CD4-positive, alpha-beta T cell treated with Interleukin-12 subunit alpha and Interleukin-12 subunit beta, for 1 hour (primary cell): ENCODE data around the gene MRPL52.
"Not testable (repeated sequence)": the region's sequence is repeated elsewhere in the genome, so short reads cannot be mapped to it uniquely, and the experiment has no call there.

Source experiments
- DNase-seq: peaks from one replicate; pipeline ENCODE4 v3.0.0-alpha.2; 2020

MRPL52 gene

DNA sequence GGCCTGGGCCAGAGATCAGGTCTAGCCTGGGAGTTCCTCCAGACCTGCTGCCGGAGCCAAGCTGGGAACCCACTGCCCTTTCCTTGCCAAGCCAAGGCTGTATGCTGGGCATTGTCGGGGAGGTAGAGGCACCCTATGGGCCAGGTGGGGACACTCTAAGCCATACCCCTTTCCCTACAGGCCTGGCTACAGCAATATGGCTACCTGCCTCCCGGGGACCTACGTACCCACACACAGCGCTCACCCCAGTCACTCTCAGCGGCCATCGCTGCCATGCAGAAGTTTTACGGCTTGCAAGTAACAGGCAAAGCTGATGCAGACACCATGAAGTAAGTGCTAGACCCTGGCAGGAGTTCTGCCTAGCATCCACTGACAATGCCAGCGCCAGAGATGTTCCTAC lies 11.6 kb downstream of the MRPL52 start:
- DNase-seq = no peak

DNA sequence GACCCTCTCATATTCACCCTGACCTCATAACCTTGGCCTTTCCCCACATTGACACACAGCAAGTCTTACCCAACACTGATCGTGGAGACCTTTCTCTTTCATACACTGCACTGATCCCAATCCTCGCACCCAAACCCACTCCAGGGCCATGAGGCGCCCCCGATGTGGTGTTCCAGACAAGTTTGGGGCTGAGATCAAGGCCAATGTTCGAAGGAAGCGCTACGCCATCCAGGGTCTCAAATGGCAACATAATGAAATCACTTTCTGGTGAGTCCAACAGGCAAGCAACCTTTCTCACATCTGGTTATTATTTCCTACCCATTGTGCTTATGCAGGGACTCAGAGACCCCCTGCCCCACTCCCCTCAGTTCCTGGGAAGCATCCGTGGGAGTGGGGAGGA lies 12.1 kb downstream of the MRPL52 start:
- DNase-seq = no peak

GRCh38 chr14:22842211-22843122 lies 12.8 kb downstream of the MRPL52 start:
- DNase-seq = no peak

DNA sequence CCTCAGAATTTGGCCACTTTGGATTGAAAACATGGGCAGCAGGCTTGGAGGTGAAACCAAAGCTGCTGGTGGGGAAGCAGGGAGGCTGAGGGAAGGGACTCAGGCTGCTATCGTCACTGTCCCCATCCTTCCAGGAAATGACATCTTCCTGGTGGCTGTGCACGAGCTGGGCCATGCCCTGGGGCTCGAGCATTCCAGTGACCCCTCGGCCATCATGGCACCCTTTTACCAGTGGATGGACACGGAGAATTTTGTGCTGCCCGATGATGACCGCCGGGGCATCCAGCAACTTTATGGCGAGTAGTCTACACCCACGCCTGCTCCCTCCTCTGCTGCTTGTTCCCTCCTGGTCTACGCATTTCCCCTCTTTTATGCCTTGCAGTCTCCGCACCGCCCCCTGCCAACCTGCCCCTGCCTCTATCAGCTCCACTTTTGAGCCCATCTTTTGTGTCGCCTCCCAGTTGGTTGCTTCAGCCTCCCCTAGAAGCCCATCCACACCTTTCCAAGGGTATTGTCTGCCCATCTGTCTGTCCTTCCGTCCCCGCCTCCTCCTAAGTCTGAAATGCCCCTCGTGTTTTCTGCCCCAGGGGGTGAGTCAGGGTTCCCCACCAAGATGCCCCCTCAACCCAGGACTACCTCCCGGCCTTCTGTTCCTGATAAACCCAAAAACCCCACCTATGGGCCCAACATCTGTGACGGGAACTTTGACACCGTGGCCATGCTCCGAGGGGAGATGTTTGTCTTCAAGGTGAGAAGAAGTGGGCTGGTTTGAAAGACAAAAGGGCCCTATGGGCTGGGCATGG lies 13.6 kb downstream of the MRPL52 start:
- DNase-seq = no peak

DNA sequence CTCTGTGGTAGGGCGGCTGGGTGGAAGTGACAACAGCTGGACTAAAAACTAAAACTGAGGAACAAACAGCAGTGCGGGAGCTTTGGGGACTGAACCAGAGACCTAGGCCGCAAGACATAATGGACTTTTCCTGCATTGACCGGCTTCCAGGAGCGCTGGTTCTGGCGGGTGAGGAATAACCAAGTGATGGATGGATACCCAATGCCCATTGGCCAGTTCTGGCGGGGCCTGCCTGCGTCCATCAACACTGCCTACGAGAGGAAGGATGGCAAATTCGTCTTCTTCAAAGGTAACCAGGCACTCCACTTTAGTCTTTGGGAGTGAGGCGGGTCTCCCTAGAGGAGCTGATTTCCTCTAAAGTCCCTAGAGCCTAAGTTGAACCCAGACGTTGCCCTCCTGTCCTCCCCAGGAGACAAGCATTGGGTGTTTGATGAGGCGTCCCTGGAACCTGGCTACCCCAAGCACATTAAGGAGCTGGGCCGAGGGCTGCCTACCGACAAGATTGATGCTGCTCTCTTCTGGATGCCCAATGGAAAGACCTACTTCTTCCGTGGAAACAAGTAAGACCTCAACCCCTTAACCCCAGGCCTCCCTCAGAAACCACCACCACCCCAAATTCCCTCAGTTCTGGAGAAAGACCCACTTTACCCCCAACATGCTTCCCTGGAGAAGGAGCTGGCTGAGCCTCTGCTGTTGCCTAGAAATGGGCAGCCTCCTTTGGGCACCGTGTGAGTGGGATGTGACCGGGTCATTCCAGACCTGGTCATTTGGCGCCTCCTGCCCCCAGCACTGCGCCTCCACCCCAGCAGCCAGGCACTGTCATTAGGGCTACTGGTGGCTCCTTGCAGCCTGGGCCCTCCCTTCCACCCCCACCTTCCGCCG lies 14.8 kb downstream of the MRPL52 start:
- no peak for DNase-seq

- no peak for DNase-seq
Observed at GRCh38 chr14:22845103-22845394, 15.4 kb downstream of the MRPL52 start.

GRCh38 chr14:22845821-22846625 lies 16.3 kb downstream of the MRPL52 start:
- no peak for DNase-seq

DNA sequence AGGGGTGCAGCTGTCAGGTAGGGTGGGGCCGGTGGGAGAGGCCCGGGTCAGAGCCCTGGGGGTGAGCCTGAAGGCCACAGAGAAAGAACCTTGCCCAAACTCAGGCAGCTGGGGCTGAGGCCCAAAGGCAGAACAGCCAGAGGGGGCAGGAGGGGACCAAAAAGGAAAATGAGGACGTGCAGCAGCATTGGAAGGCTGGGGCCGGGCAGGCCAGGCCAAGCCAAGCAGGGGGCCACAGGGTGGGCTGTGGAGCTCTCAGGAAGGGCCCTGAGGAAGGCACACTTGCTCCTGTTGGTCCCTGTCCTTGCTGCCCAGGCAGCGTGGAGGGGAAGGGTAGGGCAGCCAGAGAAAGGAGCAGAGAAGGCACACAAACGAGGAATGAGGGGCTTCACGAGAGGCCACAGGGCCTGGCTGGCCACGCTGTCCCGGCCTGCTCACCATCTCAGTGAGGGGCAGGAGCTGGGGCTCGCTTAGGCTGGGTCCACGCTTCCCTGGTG lies 17.2 kb downstream of the MRPL52 start:
- DNase-seq = no peak

GRCh38 chr14:22847661-22848341 lies 18.1 kb downstream of the MRPL52 start:
- no peak for DNase-seq

DNA sequence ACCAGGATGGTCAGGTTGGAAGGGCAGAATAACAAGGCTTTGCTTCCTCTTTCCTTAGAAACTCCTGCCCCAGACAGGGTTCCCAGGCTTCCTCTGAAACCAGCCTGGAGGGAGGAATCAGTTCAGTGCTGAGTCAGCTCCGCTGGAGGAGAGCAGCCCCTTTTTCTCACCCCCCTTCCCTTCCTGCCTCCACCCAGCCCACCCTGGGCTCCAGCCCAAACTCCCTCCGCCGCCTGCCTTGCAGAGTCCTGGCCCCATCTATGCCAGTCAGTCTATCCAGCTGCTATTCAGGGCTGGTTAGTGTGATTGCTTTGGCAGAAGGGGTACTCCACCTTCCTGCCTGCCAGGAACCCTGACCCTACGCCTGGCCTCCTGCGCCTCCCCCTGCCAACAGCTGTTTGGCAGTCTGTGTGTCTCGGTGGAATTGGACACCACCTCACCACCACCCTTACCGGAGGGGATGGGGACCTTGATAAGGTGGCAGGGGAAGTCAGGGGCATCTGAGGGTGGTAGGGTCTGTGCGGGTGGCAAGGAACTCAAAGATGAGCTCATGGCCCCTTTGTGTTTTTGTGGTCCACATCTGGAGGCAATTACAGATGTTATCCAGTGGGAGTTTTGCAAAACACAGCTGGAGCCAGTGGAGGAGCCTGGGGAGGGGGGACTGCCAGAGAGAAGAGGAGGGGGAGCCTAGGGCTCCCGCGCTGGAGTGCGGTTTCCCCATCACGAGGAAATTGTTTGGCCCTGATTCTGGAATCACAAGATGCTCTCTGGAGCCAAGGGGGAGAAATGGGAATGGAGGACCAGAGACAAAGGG lies 18.9 kb downstream of the MRPL52 start:
- no peak for DNase-seq

DNA sequence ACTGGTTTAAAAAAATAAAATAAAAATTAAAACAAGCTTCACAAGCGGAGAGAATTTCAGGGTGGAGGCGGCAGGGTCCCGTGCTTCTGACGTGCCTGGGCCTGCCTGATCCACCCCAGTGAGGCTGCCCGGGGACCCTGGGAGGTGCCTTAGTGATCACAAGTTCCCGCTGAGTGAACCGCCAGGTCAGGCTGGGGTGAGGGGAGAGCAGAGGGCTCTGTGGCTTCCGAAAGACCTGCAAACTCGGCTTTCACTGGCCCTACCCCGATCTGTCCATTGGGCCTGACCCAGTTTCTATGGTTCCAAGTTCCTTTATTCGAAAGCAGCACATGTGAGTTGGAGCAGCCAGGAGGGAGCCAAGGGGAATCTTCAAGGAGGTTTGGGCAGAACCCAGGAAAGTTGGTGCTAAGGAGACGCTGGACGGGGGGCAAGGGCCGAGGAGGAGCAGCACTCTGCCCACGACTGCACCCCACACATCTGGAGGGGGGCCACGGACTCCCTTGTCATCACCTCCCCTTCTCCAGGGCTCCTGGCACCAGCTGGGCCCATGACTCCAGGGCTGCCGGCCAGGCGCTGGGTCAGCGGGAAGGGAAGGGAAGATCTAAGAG lies 19.6 kb downstream of the MRPL52 start:
- no peak for DNase-seq

- no peak for DNase-seq
Observed at GRCh38 chr14:22850944-22851764, 21.5 kb downstream of the MRPL52 start.

DNA sequence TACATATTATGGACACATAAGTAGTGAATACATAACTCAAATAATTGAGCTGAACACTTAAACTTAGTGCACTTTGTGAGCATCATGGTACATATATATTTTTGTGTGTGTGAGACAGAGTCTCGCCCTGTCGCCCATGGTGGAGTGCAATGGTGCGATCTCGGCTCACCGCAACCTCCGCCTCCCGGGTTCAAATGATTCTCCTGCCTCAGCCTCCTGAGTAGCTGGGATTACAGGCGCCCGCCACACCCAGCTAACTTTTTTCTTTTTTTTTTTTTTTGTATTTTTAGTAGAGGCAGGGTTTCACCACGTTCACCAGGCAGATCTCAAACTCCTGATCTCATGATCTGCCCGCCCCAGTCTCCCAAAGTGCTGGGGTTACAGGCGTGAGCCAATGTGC lies 22.5 kb downstream of the MRPL52 start:
- not testable (repeated sequence) for DNase-seq

GRCh38 chr14:22852599-22852939 lies 22.9 kb downstream of the MRPL52 start:
- no peak for DNase-seq

DNA sequence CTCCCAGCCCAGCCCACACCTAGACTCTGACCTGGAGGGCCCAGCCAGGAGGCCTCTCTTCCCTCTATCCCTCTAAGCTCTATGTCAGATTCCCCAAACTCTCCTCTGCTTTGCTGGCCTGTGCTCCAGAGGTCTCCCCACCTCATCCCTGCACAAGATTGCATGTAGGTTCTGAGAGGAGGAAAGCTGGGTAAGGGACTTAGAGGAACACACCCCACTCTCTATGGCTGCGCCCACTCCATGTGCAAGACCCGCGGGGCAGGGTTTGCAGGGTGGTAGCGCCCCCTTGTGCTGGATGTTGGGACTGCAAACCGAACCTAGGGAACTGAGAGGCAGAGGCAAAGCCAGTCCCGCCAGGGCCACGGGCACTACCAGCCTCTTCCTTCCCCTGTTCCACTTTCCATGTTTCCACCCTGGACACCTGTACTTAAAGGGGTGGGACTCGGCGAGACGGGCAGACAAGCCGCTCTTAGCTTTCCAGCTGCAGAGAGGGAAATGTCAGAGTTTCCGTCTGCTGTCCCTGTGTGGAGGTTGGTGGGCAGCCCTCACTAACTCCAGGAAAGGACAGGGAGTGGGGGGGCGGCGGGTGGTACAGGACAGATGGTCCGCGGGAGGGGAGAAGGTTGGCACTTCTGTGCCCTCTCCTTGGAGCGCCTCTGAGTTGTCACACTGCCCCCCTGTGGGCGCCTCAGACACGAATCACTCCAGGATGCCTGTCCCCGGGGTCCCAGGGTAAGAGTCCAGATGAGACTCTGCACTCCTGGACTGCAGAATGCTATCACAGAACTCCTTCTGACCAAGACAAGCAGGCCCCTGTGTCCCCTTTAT lies 23.5 kb downstream of the MRPL52 start:
- peak; percentile 88 for DNase-seq

GRCh38 chr14:22854296-22854695 lies 24.6 kb downstream of the MRPL52 start:
- DNase-seq = not testable (repeated sequence)

GRCh38 chr14:22854963-22855724 lies 25.5 kb downstream of the MRPL52 start:
- DNase-seq = no peak

DNA sequence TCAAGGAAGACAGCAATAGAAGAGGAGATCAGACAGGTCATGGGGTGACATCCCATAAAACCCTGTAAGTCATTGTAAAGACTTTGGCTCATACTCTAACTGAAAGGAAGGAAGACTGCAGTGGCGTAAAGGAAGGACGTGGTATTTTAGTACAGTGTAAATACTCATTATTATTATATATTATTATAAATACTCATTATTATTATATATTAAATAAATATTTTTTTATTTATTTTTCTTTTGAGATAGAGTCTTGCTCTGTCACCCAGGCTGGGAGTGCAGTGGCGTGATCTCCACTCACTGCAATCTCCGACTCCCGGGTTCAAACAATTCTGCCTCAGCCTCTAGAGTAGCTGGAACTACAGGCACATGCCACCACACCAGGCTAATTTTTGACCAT lies 26.7 kb downstream of the MRPL52 start:
- no peak for DNase-seq
